GM13977 (cell line): Measurements from ENCODE around the gene GGT6.

Source experiments
- DNase-seq: peaks from one replicate; pipeline ENCODE4 v3.0.0; 2012; ENCODE audit warnings: low spot score
- CTCF ChIP-seq: IDR thresholded peaks from 2 replicates; pipeline ENCODE4 v1.5.1; 2012; ENCODE audit warnings: mild to moderate bottlenecking, control low read depth; ENCODE audit not compliant: insufficient read depth; ENCODE audit errors: extremely low read depth, missing control alignments
- in situ Hi-C: fragments of 300-500 bp; cut with MboI; formaldehyde crosslinking; loops from one replicate; pipeline ENCODE4 v1.12.0; 2022; ENCODE audit warnings: low sequenced_read_pairs, low pct_unique_long_range_greater_than_20kb, mixed read lengths, inconsistent platforms; ENCODE audit not compliant: unreplicated experiment

GGT6 gene

GRCh38 chr17:4539576-4540223, 20.7 kb downstream of the GGT6 start:
- TF ChIP-seq CTCF = no peak
- DNase-seq = no peak
- in situ Hi-C loops = no loop called here

GRCh38 chr17:4539025-4539424, 21.4 kb downstream of the GGT6 start:
- DNase-seq = no peak
- TF ChIP-seq CTCF = no peak
- in situ Hi-C loops = no loop called here

GRCh38 chr17:4538236-4539002, 22.0 kb downstream of the GGT6 start:
- no peak for TF ChIP-seq CTCF
- in situ Hi-C loops = no loop called here
- no peak for DNase-seq

GRCh38 chr17:4537451-4538235, 22.7 kb downstream of the GGT6 start:
- no peak for TF ChIP-seq CTCF
- DNase-seq = no peak
- in situ Hi-C loops = no loop called here

GRCh38 chr17:4536742-4537411, 23.5 kb downstream of the GGT6 start:
- DNase-seq = no peak
- no peak for TF ChIP-seq CTCF
- in situ Hi-C loops = no loop called here

GRCh38 chr17:4536259-4536741, 24.1 kb downstream of the GGT6 start:
- in situ Hi-C loops = no loop called here
- no peak for TF ChIP-seq CTCF
- DNase-seq = no peak
